Aorta (tissue), 5 donors: ENCODE data around the gene LILRA5. TPM values are rescaled to one million over a fixed set of nuclear protein-coding genes. Genes with fewer than 3 reads are reported as not detected.
"Not testable (repeated sequence)": the region's sequence is repeated elsewhere in the genome, so short reads cannot be mapped to it uniquely, and the experiment has no call there.

ENCODE experiments used
- ATAC-seq: fragments of 200-7000 bp; cut with Tn5 transposase; one replicate; pipeline ENCODE4 v1.9.1; 2022; ENCODE audit warnings: moderate library complexity; ENCODE audit not compliant: low FRiP score
- DNase-seq, 2 donors: peaks; one replicate each; pipeline ENCODE4 v3.0.0-alpha.2; 2020
- H3K27ac ChIP-seq, 2 donors: one replicate each; pipeline ENCODE4 v1.5.1; 2013; ENCODE audit warnings: low read length in 2 of 2, mild to moderate bottlenecking in 2 of 2, moderate library complexity in 2 of 2, control low read depth in 1 of 2, inconsistent platforms in 1 of 2, low read depth in 1 of 2
- H3K27me3 ChIP-seq, 2 donors: one replicate each; pipeline ENCODE4 v1.6.1; 2013; ENCODE audit warnings: control low read depth in 1 of 2, low read length in 1 of 2, mild to moderate bottlenecking in 1 of 2, moderate library complexity in 1 of 2; ENCODE audit not compliant: insufficient read depth in 2 of 2, control insufficient read depth in 1 of 2
- H3K36me3 ChIP-seq, 2 donors: one replicate each; pipeline ENCODE4 v1.6.1; 2013; ENCODE audit warnings: control low read depth in 1 of 2, low read length in 1 of 2, mild to moderate bottlenecking in 1 of 2; ENCODE audit not compliant: insufficient read depth in 2 of 2, control insufficient read depth in 1 of 2
- H3K4me1 ChIP-seq, 2 donors: one replicate each; pipeline ENCODE4 v1.6.1; 2013; ENCODE audit warnings: low read length in 2 of 2, control low read depth in 1 of 2, mild to moderate bottlenecking in 1 of 2, moderate library complexity in 1 of 2; ENCODE audit not compliant: insufficient read depth in 2 of 2, control insufficient read depth in 1 of 2
- H3K4me3 ChIP-seq, 2 donors: one replicate each; pipeline ENCODE4 v1.5.1; 2013; ENCODE audit warnings: low read length in 2 of 2, control low read depth in 1 of 2, mild to moderate bottlenecking in 1 of 2
- H3K9me3 ChIP-seq: one replicate; pipeline ENCODE4 v1.6.1; 2013; ENCODE audit warnings: mild to moderate bottlenecking, low read length; ENCODE audit not compliant: control insufficient read depth
- WGBS, 2 donors: extraction: QIAGEN DNeasy Blood & Tissue Kit; methylation state at CpG; one replicate each; pipeline ENCODE4 v1.1.7; 2013; 5-methylcytosine and 5-hydroxymethylcytosine counted together
- intact Hi-C, 2 donors: fragments of 100-400 bp; cut with DNase I; formaldehyde crosslinking; loops; one replicate each; pipeline versions ENCODE4 v1.14.2 to v1.15.0; 2022
- polyA plus RNA-seq, 2 donors: library from polyadenylated mRNA; stranded (reverse); fragments of 200-250 nt; gene quantifications; one replicate each; pipeline ENCODE4 v1.2.3, GENCODE V29; 2013
- total RNA-seq, 2 donors: library from RNA; stranded (reverse); fragmentation: NEBNext Ultra II Directional; extraction: Animal tissue kit (Norgen Biotek cat#: 25700); gene quantifications; one replicate each; pipeline ENCODE4 v1.2.1, GENCODE V29; 2021
- donor health status: healthy with polysubstance abuse.
- donor health status: Bipolar disorder and iron deficiency.
- donor health status: DM: no; HTN: no; CAD: no.
- donor health status: DM: no; HTN: no; CAD: no.
- donor health status: DM: yes; HTN: yes; CAD: no.

LILRA5 gene
- total and polyA plus RNA-seq, 4 donors = 1.7 to 10.8 (median 4.5) TPM

GRCh38 chr19:54299515-54299914 lies 13.5 kb downstream of the LILRA5 start:
- DNase-seq (no peak), ATAC-seq (no peak)
- intact Hi-C loops = loop anchor here in 1 of 2 donors (10.0 kb wide), 1 partner anchor 275 kb away; the partner anchor contains the start of gene LILRA2
- no peaks in the 10 kb centered on the region for H3K27me3 ChIP-seq
- H3K36me3 ChIP-seq = no peaks in the 10 kb centered on the region
- H3K4me3 ChIP-seq = no peak overlapping the region
- H3K9me3 ChIP-seq = peaks cover 1% of the 10 kb centered on the region
- no peak overlapping the region for H3K27ac ChIP-seq
- no peaks in the 10 kb centered on the region for H3K4me1 ChIP-seq
- WGBS, 2 donors = 87 to 92% methylated on average over 5 of the region's 5 CpGs

GRCh38 chr19:54299126-54299498 lies 13.9 kb downstream of the LILRA5 start:
- Histone ChIP-seq H3K36me3 (no peaks in the 10 kb centered on the region), H3K4me3 (no peak overlapping the region), H3K27ac (no peak overlapping the region), H3K9me3 (peaks cover 3% of the 10 kb centered on the region), H3K4me1 (no peaks in the 10 kb centered on the region), H3K27me3 (no peaks in the 10 kb centered on the region)
- 62% methylated on average over 7 of the region's 7 CpGs for WGBS, 2 donors
- ATAC-seq (no peak), DNase-seq (no peak)
- intact Hi-C loops = loop anchor here in 1 of 2 donors (10.0 kb wide), 1 partner anchor 276 kb away; the partner anchor contains the start of gene LILRA2

GRCh38 chr19:54298357-54299125 lies 14.4 kb downstream of the LILRA5 start:
- no peak overlapping the region for H3K27ac ChIP-seq

GRCh38 chr19:54297759-54298305 lies 15.1 kb downstream of the LILRA5 start:
- Histone ChIP-seq H3K4me1 (no peaks in the 10 kb centered on the region), H3K27ac (no peak overlapping the region), H3K4me3 (no peak overlapping the region), H3K9me3 (peaks cover 8% of the 10 kb centered on the region), H3K27me3 (no peaks in the 10 kb centered on the region), H3K36me3 (no peaks in the 10 kb centered on the region)
- intact Hi-C loops = loop anchor here in 1 of 2 donors (10.0 kb wide), 1 partner anchor 277 kb away; the partner anchor contains the start of gene LILRA2
- ATAC-seq (no peak), DNase-seq (no peak)
- WGBS, 2 donors = 40 to 42% methylated on average over 7 of the region's 7 CpGs

More at GRCh38 chr19:54298357-54299125, 14.4 kb downstream of the LILRA5 start:
- intact Hi-C loops = loop anchor here in 1 of 2 donors (10.0 kb wide), 1 partner anchor 276 kb away; the partner anchor contains the start of gene LILRA2
- ATAC-seq (no peak), DNase-seq (no peak)
- H3K36me3 ChIP-seq = no peaks in the 10 kb centered on the region
- no peaks in the 10 kb centered on the region for H3K4me1 ChIP-seq
- no peaks in the 10 kb centered on the region for H3K27me3 ChIP-seq
- H3K9me3 ChIP-seq = peaks cover 8% of the 10 kb centered on the region
- H3K4me3 ChIP-seq = no peak overlapping the region
- 58 to 59% methylated on average over 4 of the region's 4 CpGs for WGBS, 2 donors

GRCh38 chr19:54294539-54294938 lies 18.4 kb downstream of the LILRA5 start:
- H3K4me3 ChIP-seq = no peak overlapping the region
- H3K4me1 ChIP-seq = no peaks in the 10 kb centered on the region
- WGBS, 2 donors = 90% methylated on average over 6 of the region's 6 CpGs
- H3K9me3 ChIP-seq = peaks cover 8% of the 10 kb centered on the region
- intact Hi-C loops = loop anchor here in 1 of 2 donors (10.0 kb wide), 1 partner anchor 280 kb away; the partner anchor contains the start of gene LILRA2
- no peak for DNase-seq
- H3K27ac ChIP-seq = no peak overlapping the region
- H3K27me3 ChIP-seq = no peaks in the 10 kb centered on the region
- no peak for ATAC-seq
- H3K36me3 ChIP-seq = no peaks in the 10 kb centered on the region

- H3K4me3 ChIP-seq, H3K27ac ChIP-seq, H3K9me3 ChIP-seq, H3K27me3 ChIP-seq, intact Hi-C loops, ATAC-seq, H3K36me3 ChIP-seq, H3K4me1 ChIP-seq, DNase-seq: not testable (repeated sequence)
- WGBS, 2 donors = 54 to 70% methylated on average over 8 of the region's 8 CpGs
Measured at GRCh38 chr19:54289160-54289559, 23.8 kb downstream of the LILRA5 start.

GRCh38 chr19:54287456-54287855 lies 25.5 kb downstream of the LILRA5 start:
- Histone ChIP-seq H3K4me1 (no peaks in the 10 kb centered on the region), H3K27ac (no peak overlapping the region), H3K4me3 (no peak overlapping the region), H3K27me3 (no peaks in the 10 kb centered on the region), H3K9me3 (no peaks in the 10 kb centered on the region), H3K36me3 (no peaks in the 10 kb centered on the region)
- intact Hi-C loops = no loop called here
- ATAC-seq (no peak), DNase-seq (no peak)
- WGBS, 2 donors = 36 to 41% methylated on average over 4 of the region's 4 CpGs

- intact Hi-C loops, H3K4me3 ChIP-seq, H3K27ac ChIP-seq, H3K4me1 ChIP-seq, H3K36me3 ChIP-seq, H3K27me3 ChIP-seq, DNase-seq, H3K9me3 ChIP-seq, ATAC-seq: not testable (repeated sequence)
- WGBS, 2 donors = 71 to 83% methylated on average over 7 to 10 of the region's 10 CpGs
Measured at GRCh38 chr19:54286283-54286682, 26.7 kb downstream of the LILRA5 start.
